Aorta (tissue), 5 donors: ENCODE data around the gene PIP4K2B. TPM values are rescaled to one million over a fixed set of nuclear protein-coding genes. Genes with fewer than 3 reads are reported as not detected.

ENCODE experiments used
- ATAC-seq: fragments of 200-7000 bp; cut with Tn5 transposase; one replicate; pipeline ENCODE4 v1.9.1; 2022; ENCODE audit warnings: moderate library complexity; ENCODE audit not compliant: low FRiP score
- DNase-seq, 2 donors: peaks; one replicate each; pipeline ENCODE4 v3.0.0-alpha.2; 2020
- H3K27ac ChIP-seq, 2 donors: one replicate each; pipeline ENCODE4 v1.5.1; 2013; ENCODE audit warnings: low read length in 2 of 2, mild to moderate bottlenecking in 2 of 2, moderate library complexity in 2 of 2, control low read depth in 1 of 2, inconsistent platforms in 1 of 2, low read depth in 1 of 2
- H3K27me3 ChIP-seq, 2 donors: one replicate each; pipeline ENCODE4 v1.6.1; 2013; ENCODE audit warnings: control low read depth in 1 of 2, low read length in 1 of 2, mild to moderate bottlenecking in 1 of 2, moderate library complexity in 1 of 2; ENCODE audit not compliant: insufficient read depth in 2 of 2, control insufficient read depth in 1 of 2
- H3K36me3 ChIP-seq, 2 donors: one replicate each; pipeline ENCODE4 v1.6.1; 2013; ENCODE audit warnings: control low read depth in 1 of 2, low read length in 1 of 2, mild to moderate bottlenecking in 1 of 2; ENCODE audit not compliant: insufficient read depth in 2 of 2, control insufficient read depth in 1 of 2
- H3K4me1 ChIP-seq, 2 donors: one replicate each; pipeline ENCODE4 v1.6.1; 2013; ENCODE audit warnings: low read length in 2 of 2, control low read depth in 1 of 2, mild to moderate bottlenecking in 1 of 2, moderate library complexity in 1 of 2; ENCODE audit not compliant: insufficient read depth in 2 of 2, control insufficient read depth in 1 of 2
- H3K4me3 ChIP-seq, 2 donors: one replicate each; pipeline ENCODE4 v1.5.1; 2013; ENCODE audit warnings: low read length in 2 of 2, control low read depth in 1 of 2, mild to moderate bottlenecking in 1 of 2
- H3K9me3 ChIP-seq: one replicate; pipeline ENCODE4 v1.6.1; 2013; ENCODE audit warnings: mild to moderate bottlenecking, low read length; ENCODE audit not compliant: control insufficient read depth
- WGBS, 2 donors: extraction: QIAGEN DNeasy Blood & Tissue Kit; methylation state at CpG; one replicate each; pipeline ENCODE4 v1.1.7; 2013; 5-methylcytosine and 5-hydroxymethylcytosine counted together
- intact Hi-C, 2 donors: fragments of 100-400 bp; cut with DNase I; formaldehyde crosslinking; loops; one replicate each; pipeline versions ENCODE4 v1.14.2 to v1.15.0; 2022
- long read RNA-seq, 2 donors: library from polyadenylated mRNA; unstranded; transcript quantifications; one replicate each; pipeline ENCODE4 v2.0.0, GENCODE V29; 2020 to 2021
- polyA plus RNA-seq, 2 donors: library from polyadenylated mRNA; stranded (reverse); fragments of 200-250 nt; gene quantifications; one replicate each; pipeline ENCODE4 v1.2.3, GENCODE V29; 2013
- total RNA-seq, 2 donors: library from RNA; stranded (reverse); fragmentation: NEBNext Ultra II Directional; extraction: Animal tissue kit (Norgen Biotek cat#: 25700); gene quantifications; one replicate each; pipeline ENCODE4 v1.2.1, GENCODE V29; 2021
- donor health status: healthy with polysubstance abuse.
- donor health status: Bipolar disorder and iron deficiency.
- donor health status: DM: no; HTN: no; CAD: no.
- donor health status: DM: no; HTN: no; CAD: no.
- donor health status: DM: yes; HTN: yes; CAD: no.

The PIP4K2B gene
- total RNA-seq (10 to 100 TPM; 32.4 to 48.4 TPM), polyA plus RNA-seq (10 to 100 TPM in 1 of 2 donors, 1 to 10 TPM in 1; 9.6 to 26.1 TPM)
- long read RNA-seq, donor 1, partial matches to known transcripts: 0 of 34 reads
- long read RNA-seq, donor 1, other reads (novel, unspliced or antisense): 34 of 34 reads
- long read RNA-seq, donor 2, full-length matches to known transcripts: 3 of 25 reads
- long read RNA-seq, donor 2, partial matches to known transcripts: 1 of 25 reads
- long read RNA-seq, donor 2, other reads (novel, unspliced or antisense): 21 of 25 reads

- H3K36me3 ChIP-seq: peaks cover 1 to 11% of the 10 kb centered on the region in 2 donors
- H3K27ac ChIP-seq: peak within 1 kb of the TSS; percentile 92 to 93
- 1% methylated on average over 44 to 76 of the region's 76 CpGs for WGBS, 2 donors
- no peaks in the 10 kb centered on the region for H3K9me3 ChIP-seq
- H3K27me3 ChIP-seq: no peaks in the 10 kb centered on the region
- intact Hi-C loops: loop anchor here in 1 of 2 donors (2.0 to 5.0 kb wide), 2 partner anchors 47 to 53 kb away; partner anchors contain the start of genes PSMB3 and RPL23
- ATAC-seq: peak; percentile 97
- DNase-seq: peak; percentile 98
- H3K4me1 ChIP-seq: peaks cover 0 to 7% of the 10 kb centered on the region in 2 donors
- H3K4me3 ChIP-seq: peak within 1 kb of the TSS; percentile 63 to 68
These were observed at the start of gene PIP4K2B for GRCh38 chr17:38799501-38800236. PIP4K2B (minus strand) TSS chr17:38799556; CDS start chr17:38799424, 132 bp downstream.

- peaks cover 0 to 4% of the 10 kb centered on the region in 2 donors for H3K36me3 ChIP-seq
- WGBS, 2 donors: 92 to 95% methylated on average over 1 of the region's 1 CpG
- ATAC-seq (no peak), DNase-seq (no peak)
- intact Hi-C loops: no loop called here
- no peak overlapping the region for H3K27ac ChIP-seq
- peaks cover 0 to 5% of the 10 kb centered on the region in 2 donors for H3K4me1 ChIP-seq
- no peaks in the 10 kb centered on the region for H3K9me3 ChIP-seq
- H3K27me3 ChIP-seq: no peaks in the 10 kb centered on the region
- no peak overlapping the region for H3K4me3 ChIP-seq
These were observed 49.2 kb upstream of the PIP4K2B start for GRCh38 chr17:38848557-38848891.

GRCh38 chr17:38844261-38844757 is 45.0 kb upstream of the PIP4K2B start:
- intact Hi-C loops: no loop called here
- no peak overlapping the region for H3K27ac ChIP-seq
- WGBS, 2 donors: 75% methylated on average over 13 of the region's 13 CpGs
- peaks cover 0 to 2% of the 10 kb centered on the region in 2 donors for H3K36me3 ChIP-seq
- H3K4me1 ChIP-seq: no peaks in the 10 kb centered on the region
- no peaks in the 10 kb centered on the region for H3K9me3 ChIP-seq
- no peaks in the 10 kb centered on the region for H3K27me3 ChIP-seq
- ATAC-seq (no peak), DNase-seq (no peak)
- no peak overlapping the region for H3K4me3 ChIP-seq

- H3K4me3 ChIP-seq: peak overlapping the region in 1 of 2 donors; percentile 27
- ATAC-seq: no peak
- H3K27me3 ChIP-seq: no peaks in the 10 kb centered on the region
- H3K36me3 ChIP-seq: no peaks in the 10 kb centered on the region
- no peaks in the 10 kb centered on the region for H3K9me3 ChIP-seq
- no peak for DNase-seq
- WGBS, 2 donors: 84 to 87% methylated on average over 17 of the region's 17 CpGs
- peak overlapping the region; percentile 95 to 97 for H3K27ac ChIP-seq
- H3K4me1 ChIP-seq: no peaks in the 10 kb centered on the region
- intact Hi-C loops: loop anchor here in 1 of 2 donors (1.0 to 5.0 kb wide), 2 partner anchors 27 to 41 kb away; partner anchors contain the start of gene RPL23
These were observed 26.4 kb upstream of the PIP4K2B start for GRCh38 chr17:38825762-38826247.

GRCh38 chr17:38824899-38825761 is 25.8 kb upstream of the PIP4K2B start, which contains the start of gene CWC25:
CWC25 (minus strand) TSS chr17:38825321; CDS start chr17:38825183, 138 bp downstream.
- H3K27me3 ChIP-seq: no peaks in the 10 kb centered on the region
- DNase-seq (peak; percentile 94 to 98), ATAC-seq (peak; percentile 96)
- no peaks in the 10 kb centered on the region for H3K9me3 ChIP-seq
- intact Hi-C loops: loop anchor here in 1 of 2 donors (1.0 to 5.0 kb wide), 2 partner anchors 28 to 42 kb away; partner anchors contain the start of gene RPL23
- WGBS, 2 donors: 0 to 1% methylated on average over 55 of the region's 55 CpGs
- peaks cover 2 to 3% of the 10 kb centered on the region in 2 donors for H3K36me3 ChIP-seq
- peak within 1 kb of the TSS; percentile 52 to 86 for H3K4me3 ChIP-seq
- peak within 1 kb of the TSS; percentile 95 to 97 for H3K27ac ChIP-seq
- H3K4me1 ChIP-seq: no peaks in the 10 kb centered on the region

GRCh38 chr17:38815576-38816193 is 16.3 kb upstream of the PIP4K2B start:
- DNase-seq (no peak), ATAC-seq (no peak)
- WGBS, 2 donors: 70% methylated on average over 8 of the region's 8 CpGs
- intact Hi-C loops: no loop called here
- Histone ChIP-seq H3K9me3 (no peaks in the 10 kb centered on the region), H3K4me1 (no peaks in the 10 kb centered on the region), H3K4me3 (no peak overlapping the region), H3K27ac (no peak overlapping the region), H3K27me3 (no peaks in the 10 kb centered on the region), H3K36me3 (peaks cover 3 to 5% of the 10 kb centered on the region in 2 donors)

- no peak overlapping the region for H3K4me3 ChIP-seq
- H3K27me3 ChIP-seq: no peaks in the 10 kb centered on the region
- no peak overlapping the region for H3K27ac ChIP-seq
- intact Hi-C loops: no loop called here
- DNase-seq (no peak), ATAC-seq (no peak)
- 93 to 94% methylated on average over 7 of the region's 7 CpGs for WGBS, 2 donors
- no peaks in the 10 kb centered on the region for H3K4me1 ChIP-seq
- peaks cover 7 to 14% of the 10 kb centered on the region in 2 donors for H3K36me3 ChIP-seq
- no peaks in the 10 kb centered on the region for H3K9me3 ChIP-seq
These were observed 10.5 kb upstream of the PIP4K2B start for GRCh38 chr17:38809828-38810227.
